ENCODE results near the gene LLGL2. TPM values are rescaled to one million over a fixed set of nuclear protein-coding genes. Genes with fewer than 3 reads are reported as not detected.

Gene LLGL2
- total RNA-seq, 2 experiments from 2014 or later = 12.6 to 21.6 TPM

DNA sequence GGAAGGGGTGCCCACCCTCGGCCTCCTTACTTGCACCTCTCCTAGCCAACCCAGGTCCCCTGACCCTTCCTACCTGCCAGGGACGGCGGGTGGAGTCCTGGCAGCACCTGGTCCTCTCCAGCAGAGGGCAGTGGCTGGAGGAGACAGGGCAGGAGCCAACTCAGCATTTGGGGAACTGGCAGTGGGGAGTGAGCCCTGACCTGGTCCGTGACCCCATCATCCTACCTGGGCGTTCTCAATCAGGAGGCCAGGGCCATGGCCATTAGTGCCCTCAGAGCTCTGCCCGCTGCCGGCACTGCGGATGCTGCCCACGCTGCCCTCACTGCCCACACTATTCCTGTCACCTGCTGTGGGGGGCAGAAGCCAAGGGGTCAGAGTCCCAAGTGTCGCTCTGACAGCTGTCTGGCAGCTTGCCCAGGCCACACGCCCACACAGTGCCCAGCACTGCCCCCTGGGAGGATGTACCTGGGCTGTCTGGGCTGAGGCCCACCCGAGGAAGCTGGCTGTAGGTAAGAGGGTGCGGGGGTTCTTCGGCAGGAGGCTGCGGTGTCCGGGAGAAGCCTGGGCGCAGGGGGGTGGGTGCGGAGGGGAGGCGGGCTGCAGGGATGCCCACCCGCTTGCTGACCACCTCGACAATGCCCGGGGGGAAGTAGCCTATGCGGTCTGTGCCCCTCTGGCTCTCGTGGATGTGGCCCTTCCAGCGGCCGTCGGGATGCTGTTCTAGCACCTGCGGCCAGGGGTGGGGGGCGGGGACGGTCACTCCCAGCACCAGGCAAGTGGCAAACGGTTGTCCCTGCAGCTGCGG, 20.9 kb upstream of the LLGL2 start:
- CTCF ChIA-PET (ENCODE audit: unreplicated experiment) = no interaction called here
- H3K4me1 ChIP-seq (ENCODE audit: insufficient read depth, low read length, poor library complexity, severe bottlenecking) = no peaks in the 10 kb centered on the region
- POLR2A ChIA-PET = interaction anchor here (0.8 to 1.5 kb wide), 2 partner anchors 48 to 79 kb away, joined by 3 read pairs; partner anchors contain the start of gene TMEM94
- no peak overlapping the region for H2AFZ ChIP-seq (ENCODE audit: low read length)
- no peak overlapping the region for H3K27ac ChIP-seq (ENCODE audit: low read depth, low read length, poor library complexity, severe bottlenecking)
- H3K9me2 ChIP-seq (ENCODE audit: insufficient read depth, low read length) = no peaks in the 10 kb centered on the region
- DNase-seq (ENCODE audit: low spot score) = peak; percentile 70
- BruUV-seq (replicated peaks) = no TSS peak
- TF ChIP-seq EZH2phosphoT487 (IDR thresholded peaks at IDR 0.05; ENCODE audit: borderline replicate concordance, low read depth, low read length) = no peak
- TF ChIP-seq, protein P1, sequence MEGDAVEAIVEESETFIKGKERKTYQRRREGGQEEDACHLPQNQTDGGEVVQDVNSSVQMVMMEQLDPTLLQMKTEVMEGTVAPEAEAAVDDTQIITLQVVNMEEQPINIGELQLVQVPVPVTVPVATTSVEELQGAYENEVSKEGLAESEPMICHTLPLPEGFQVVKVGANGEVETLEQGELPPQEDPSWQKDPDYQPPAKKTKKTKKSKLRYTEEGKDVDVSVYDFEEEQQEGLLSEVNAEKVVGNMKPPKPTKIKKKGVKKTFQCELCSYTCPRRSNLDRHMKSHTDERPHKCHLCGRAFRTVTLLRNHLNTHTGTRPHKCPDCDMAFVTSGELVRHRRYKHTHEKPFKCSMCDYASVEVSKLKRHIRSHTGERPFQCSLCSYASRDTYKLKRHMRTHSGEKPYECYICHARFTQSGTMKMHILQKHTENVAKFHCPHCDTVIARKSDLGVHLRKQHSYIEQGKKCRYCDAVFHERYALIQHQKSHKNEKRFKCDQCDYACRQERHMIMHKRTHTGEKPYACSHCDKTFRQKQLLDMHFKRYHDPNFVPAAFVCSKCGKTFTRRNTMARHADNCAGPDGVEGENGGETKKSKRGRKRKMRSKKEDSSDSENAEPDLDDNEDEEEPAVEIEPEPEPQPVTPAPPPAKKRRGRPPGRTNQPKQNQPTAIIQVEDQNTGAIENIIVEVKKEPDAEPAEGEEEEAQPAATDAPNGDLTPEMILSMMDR (conservative IDR thresholded peaks at IDR 0.05; ENCODE audit: low read length) = peak; percentile 84
- no peaks in the 10 kb centered on the region for H3K9me3 ChIP-seq (ENCODE audit: low read length)
- no peaks in the 10 kb centered on the region for H3K79me2 ChIP-seq (ENCODE audit: insufficient read depth, low read depth, low read length)
- H3K36me3 ChIP-seq (ENCODE audit: insufficient read depth, low read length) = no peaks in the 10 kb centered on the region
- H4K20me1 ChIP-seq (ENCODE audit: insufficient read depth, low read length) = no peaks in the 10 kb centered on the region
- intact Hi-C loops (cut with micrococcal nuclease; ENCODE audit: unreplicated experiment) = loop anchor here (1.0 kb wide), 1 partner anchor 78 kb away; no protein-coding TSS in a partner anchor
- H3K4me2 ChIP-seq (ENCODE audit: low read length) = no peak overlapping the region
- no peak overlapping the region for H3K4me3 ChIP-seq (ENCODE audit: low read depth, low read length, poor library complexity, severe bottlenecking)

DNA sequence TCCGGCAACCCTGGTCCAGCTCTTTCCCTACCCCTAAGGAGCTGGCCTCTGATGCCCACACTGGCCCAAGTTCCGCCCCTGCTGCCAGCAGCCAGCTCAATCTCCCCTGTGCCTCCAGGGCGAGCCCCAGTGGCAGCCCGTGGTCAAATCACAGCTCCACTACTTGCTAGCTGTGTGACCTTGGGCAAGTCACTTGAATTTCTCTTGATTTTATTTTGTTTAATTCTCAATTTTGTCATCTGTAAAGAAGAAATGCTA, 20.4 kb upstream of the LLGL2 start:
- H3K4me1 ChIP-seq (ENCODE audit: insufficient read depth, low read length, poor library complexity, severe bottlenecking) = no peaks in the 10 kb centered on the region
- H3K4me3 ChIP-seq (ENCODE audit: low read depth, low read length, poor library complexity, severe bottlenecking) = no peak overlapping the region
- ChIA-PET POLR2A (interaction anchor here (0.8 to 1.5 kb wide), 2 partner anchors 49 to 79 kb away, joined by 3 read pairs; partner anchors contain the start of gene TMEM94), CTCF (ENCODE audit: unreplicated experiment) (no interaction called here)
- no peak overlapping the region for H3K4me2 ChIP-seq (ENCODE audit: low read length)
- no TSS peak for BruUV-seq (replicated peaks)
- no peaks in the 10 kb centered on the region for H3K9me2 ChIP-seq (ENCODE audit: insufficient read depth, low read length)
- H3K27ac ChIP-seq (ENCODE audit: low read depth, low read length, poor library complexity, severe bottlenecking) = no peak overlapping the region
- no peak for DNase-seq (ENCODE audit: low spot score)
- H2AFZ ChIP-seq (ENCODE audit: low read length) = no peak overlapping the region
- TF ChIP-seq, protein P1 (conservative IDR thresholded peaks at IDR 0.05; ENCODE audit: low read length) = 0 out of 2 replicates have a peak, but pooled peaks have one; percentile 25
- TF ChIP-seq EZH2phosphoT487 (IDR thresholded peaks at IDR 0.05; ENCODE audit: borderline replicate concordance, low read depth, low read length) = no peak
- no peaks in the 10 kb centered on the region for H3K79me2 ChIP-seq (ENCODE audit: insufficient read depth, low read depth, low read length)
- intact Hi-C loops (cut with micrococcal nuclease; ENCODE audit: unreplicated experiment) = no loop called here
- H4K20me1 ChIP-seq (ENCODE audit: insufficient read depth, low read length) = no peaks in the 10 kb centered on the region
- H3K9me3 ChIP-seq (ENCODE audit: low read length) = no peaks in the 10 kb centered on the region
- H3K36me3 ChIP-seq (ENCODE audit: insufficient read depth, low read length) = no peaks in the 10 kb centered on the region

- Histone ChIP-seq H3K79me2 (ENCODE audit: insufficient read depth, low read depth, low read length) (no peaks in the 10 kb centered on the region), H3K27ac (ENCODE audit: low read depth, low read length, poor library complexity, severe bottlenecking) (no peak overlapping the region), H3K36me3 (ENCODE audit: insufficient read depth, low read length) (no peaks in the 10 kb centered on the region), H3K4me1 (ENCODE audit: insufficient read depth, low read length, poor library complexity, severe bottlenecking) (no peaks in the 10 kb centered on the region), H3K9me2 (ENCODE audit: insufficient read depth, low read length) (no peaks in the 10 kb centered on the region), H3K9me3 (ENCODE audit: low read length) (no peaks in the 10 kb centered on the region), H2AFZ (ENCODE audit: low read length) (no peak overlapping the region), H3K4me2 (ENCODE audit: low read length) (no peak overlapping the region), H3K4me3 (ENCODE audit: low read depth, low read length, poor library complexity, severe bottlenecking) (no peak overlapping the region), H4K20me1 (ENCODE audit: insufficient read depth, low read length) (no peaks in the 10 kb centered on the region)
- ChIA-PET POLR2A (interaction anchor here (0.6 to 1.5 kb wide), 3 partner anchors 10 to 371 kb away, joined by 3 to 9 read pairs (median 4); no protein-coding TSS in a partner anchor), CTCF (ENCODE audit: unreplicated experiment) (interaction anchor here (0.6 kb wide), 1 partner anchor 81 kb away, joined by 8 read pairs; no protein-coding TSS in a partner anchor)
- no TSS peak for BruUV-seq (replicated peaks)
- intact Hi-C loops (cut with micrococcal nuclease; ENCODE audit: unreplicated experiment) = no loop called here
- TF ChIP-seq, protein P1 (conservative IDR thresholded peaks at IDR 0.05; ENCODE audit: low read length) = no peak
- TF ChIP-seq EZH2phosphoT487 (IDR thresholded peaks at IDR 0.05; ENCODE audit: borderline replicate concordance, low read depth, low read length) = no peak
- no peak for DNase-seq (ENCODE audit: low spot score)
These were observed 19.9 kb upstream of the LLGL2 start for GRCh38 chr17:75505640-75506039.
